MM.1S (cell line): ENCODE measurements around the gene LRRC10B.
A peak's percentile ranks its signal among the peaks of the same experiment; 100 is the strongest.

ENCODE experiments used
- DNase-seq: peaks from one replicate; pipeline ENCODE4 v3.0.0-alpha.2; 2015
- H2AFZ ChIP-seq: fragments of 300-600 bp; sonication (generic); 2 replicates; pipeline ENCODE4 v1.6.0; 2016; ENCODE audit warnings: antibody characterized with exemption, low read length
- H3F3A ChIP-seq: fragments of 300-600 bp; sonication (generic); 2 replicates; pipeline ENCODE4 v1.6.1; 2016; ENCODE audit warnings: mild to moderate bottlenecking, antibody characterized with exemption, low read length, moderate library complexity, mixed read lengths; ENCODE audit not compliant: insufficient read depth
- H3K27ac ChIP-seq: fragments of 300-600 bp; sonication (generic); 2 replicates; pipeline ENCODE4 v1.5.1; 2016; ENCODE audit warnings: mild to moderate bottlenecking, low read length
- H3K27me3 ChIP-seq: fragments of 300-600 bp; sonication (generic); replicated peaks from 2 replicates; pipeline ENCODE4 v1.6.0; 2016; ENCODE audit warnings: low read length; ENCODE audit not compliant: insufficient read depth
- H3K36me3 ChIP-seq: fragments of 300-600 bp; sonication (generic); replicated peaks from 2 replicates; pipeline ENCODE4 v1.6.1; 2016; ENCODE audit warnings: mild to moderate bottlenecking, low read length, mixed read lengths; ENCODE audit not compliant: insufficient read depth
- H3K4me1 ChIP-seq: fragments of 300-600 bp; sonication (generic); 2 replicates; pipeline ENCODE4 v1.6.1; 2016; ENCODE audit warnings: low read length, mixed read lengths
- H3K4me2 ChIP-seq: fragments of 300-600 bp; sonication (generic); 2 replicates; pipeline ENCODE4 v1.6.0; 2016; ENCODE audit warnings: low read depth, low read length
- H3K4me3 ChIP-seq: fragments of 300-600 bp; sonication (generic); 2 replicates; pipeline ENCODE4 v1.5.1; 2016; ENCODE audit warnings: low read length, mixed read lengths
- H3K79me2 ChIP-seq: fragments of 300-600 bp; sonication (generic); 2 replicates; pipeline ENCODE4 v1.6.1; 2016; ENCODE audit warnings: mixed run types, low read length, mixed read lengths
- H3K9ac ChIP-seq: fragments of 300-600 bp; sonication (generic); 2 replicates; pipeline ENCODE4 v1.6.1; 2016; ENCODE audit warnings: low read length, mixed read lengths
- H3K9me2 ChIP-seq: fragments of 300-600 bp; sonication (generic); replicated peaks from 2 replicates; pipeline ENCODE4 v1.6.1; 2016; ENCODE audit warnings: mild to moderate bottlenecking, low read length, mixed read lengths; ENCODE audit not compliant: insufficient read depth
- H3K9me3 ChIP-seq: fragments of 300-600 bp; sonication (generic); replicated peaks from 2 replicates; pipeline ENCODE4 v1.6.1; 2016; ENCODE audit warnings: mild to moderate bottlenecking, low read length, mixed read lengths; ENCODE audit not compliant: insufficient read depth
- H4K20me1 ChIP-seq: fragments of 300-600 bp; sonication (generic); 2 replicates; pipeline ENCODE4 v1.6.1; 2016; ENCODE audit warnings: mild to moderate bottlenecking, low read length, moderate library complexity, mixed read lengths; ENCODE audit not compliant: insufficient read depth
- CTCF ChIP-seq: fragments of 300-600 bp; sonication (generic); IDR thresholded peaks from 2 replicates; pipeline ENCODE4 v1.5.1; 2016; ENCODE audit warnings: antibody characterized with exemption, low read length, mixed read lengths
- EZH2 ChIP-seq: fragments of 300-600 bp; sonication (generic); optimal IDR thresholded peaks from 2 replicates; pipeline ENCODE3; 2017; ENCODE audit warnings: low read depth, mild to moderate bottlenecking, antibody characterized with exemption, low read length, mixed read lengths
- EZH2phosphoT487 ChIP-seq: fragments of 300-600 bp; sonication (generic); IDR thresholded peaks from 2 replicates; pipeline ENCODE4 v1.6.1; 2018; ENCODE audit warnings: antibody characterized with exemption, low read length

LRRC10B gene

GRCh38 chr11:61532134-61533038 lies 23.8 kb downstream of the LRRC10B start:
- H3K36me3 ChIP-seq, result no peaks in the 10 kb centered on the region
- H3K9me3 ChIP-seq, result no peaks in the 10 kb centered on the region
- no peaks in the 10 kb centered on the region for H3K9me2 ChIP-seq
- TF ChIP-seq CTCF (peak; percentile 88), EZH2phosphoT487 (no peak), EZH2 (no peak)
- no peak overlapping the region for H3K4me3 ChIP-seq
- H3K4me2 ChIP-seq, result no peak overlapping the region
- no peaks in the 10 kb centered on the region for H3K4me1 ChIP-seq
- H3K9ac ChIP-seq, result no peak overlapping the region
- no peaks in the 10 kb centered on the region for H4K20me1 ChIP-seq
- H3K79me2 ChIP-seq, result no peaks in the 10 kb centered on the region
- no peaks in the 10 kb centered on the region for H3F3A ChIP-seq
- H3K27me3 ChIP-seq, result peaks cover 97% of the 10 kb centered on the region
- no peak overlapping the region for H2AFZ ChIP-seq
- H3K27ac ChIP-seq, result no peak overlapping the region
- peak; percentile 41 for DNase-seq

GRCh38 chr11:61533039-61533375 lies 24.5 kb downstream of the LRRC10B start:
- no peak overlapping the region for H3K27ac ChIP-seq
- TF ChIP-seq EZH2phosphoT487, result no peak
- TF ChIP-seq EZH2, result no peak
- no peak for TF ChIP-seq CTCF
- no peaks in the 10 kb centered on the region for H3K36me3 ChIP-seq
- no peak overlapping the region for H3K4me3 ChIP-seq
- no peak overlapping the region for H3K4me2 ChIP-seq
- DNase-seq, result no peak
- H3K79me2 ChIP-seq, result no peaks in the 10 kb centered on the region
- no peaks in the 10 kb centered on the region for H3K9me2 ChIP-seq
- H3K9me3 ChIP-seq, result no peaks in the 10 kb centered on the region
- no peaks in the 10 kb centered on the region for H3F3A ChIP-seq
- H2AFZ ChIP-seq, result no peak overlapping the region
- H3K4me1 ChIP-seq, result no peaks in the 10 kb centered on the region
- no peak overlapping the region for H3K9ac ChIP-seq
- no peaks in the 10 kb centered on the region for H4K20me1 ChIP-seq
- H3K27me3 ChIP-seq, result peaks cover 97% of the 10 kb centered on the region

GRCh38 chr11:61533401-61533800 lies 24.9 kb downstream of the LRRC10B start:
- Histone ChIP-seq H2AFZ (no peak overlapping the region), H3K9me3 (no peaks in the 10 kb centered on the region), H3K4me2 (no peak overlapping the region), H3K36me3 (no peaks in the 10 kb centered on the region), H3K9me2 (no peaks in the 10 kb centered on the region), H3K79me2 (no peaks in the 10 kb centered on the region), H4K20me1 (no peaks in the 10 kb centered on the region), H3K27me3 (peaks cover 97% of the 10 kb centered on the region), H3F3A (no peaks in the 10 kb centered on the region), H3K4me3 (no peak overlapping the region), H3K27ac (no peak overlapping the region), H3K4me1 (no peaks in the 10 kb centered on the region), H3K9ac (no peak overlapping the region)
- no peak for DNase-seq
- TF ChIP-seq EZH2 (no peak), CTCF (no peak), EZH2phosphoT487 (no peak)
